ENCODE measurements around the gene PMPCB. TPM values are rescaled to one million over a fixed set of nuclear protein-coding genes. Genes with fewer than 3 reads are reported as not detected.
"Not testable (repeated sequence)": the region's sequence is repeated elsewhere in the genome, so short reads cannot be mapped to it uniquely, and the experiment has no call there.

The PMPCB gene
- total and polyA plus RNA-seq, 2 donors (not counting 3 experiments of a cell fraction or from before 2014, with no cell fraction given) = 30.0 to 36.8 TPM

DNA sequence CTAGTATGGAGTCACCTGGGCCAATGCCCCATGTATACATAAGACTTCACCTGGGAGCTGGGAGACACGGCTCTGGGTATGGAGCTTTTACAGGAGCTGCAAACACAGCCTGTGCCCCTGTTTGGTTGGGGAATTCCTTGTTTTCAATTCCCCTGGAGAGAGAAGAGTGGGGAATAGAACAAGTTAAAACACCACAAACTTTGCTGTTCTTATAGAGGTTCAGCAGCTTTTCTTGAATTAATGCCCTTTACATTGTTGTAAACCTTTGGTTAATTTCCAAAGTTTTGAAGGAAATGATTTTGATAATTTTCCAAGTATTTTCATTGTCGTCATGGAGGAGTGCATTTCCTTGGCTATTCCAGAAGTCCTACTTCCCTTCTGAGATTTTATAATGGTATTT lies 19.0 kb upstream of the PMPCB start:
- H3K4me2 ChIP-seq (ENCODE audit: insufficient read depth, low read length); H3K36me3 ChIP-seq (ENCODE audit: control insufficient read depth in 2 of 2, extremely low read depth in 1 of 2, insufficient read depth in 2 of 2, low read length in 2 of 2); H3K9me1 ChIP-seq (replicated peaks; ENCODE audit: control insufficient read depth, extremely low read depth, insufficient read depth, low read length); H3K4me1 ChIP-seq (ENCODE audit: control insufficient read depth, extremely low read depth, insufficient read depth, low read length); BruUV-seq (replicated peaks); dilution Hi-C loops (cut with MboI; ENCODE audit: extremely low pct_ligation_motif_present, low sequenced_read_pairs); CTCF ChIA-PET; H3K79me2 ChIP-seq (ENCODE audit: control insufficient read depth, insufficient read depth, low read length); H3K9ac ChIP-seq (replicated peaks; ENCODE audit: extremely low read depth, insufficient read depth, low read length); H3K4me3 ChIP-seq (replicated peaks in 1 of 3; ENCODE audit: insufficient read depth in 1 of 3, low read depth in 1 of 3, low read length in 3 of 3); H3K9me3 ChIP-seq (replicated peaks; ENCODE audit: control insufficient read depth, insufficient read depth, low read length); H4K20me1 ChIP-seq (replicated peaks; ENCODE audit: control insufficient read depth, extremely low read depth, insufficient read depth, low read length); DNase-seq (ENCODE audit: low read depth, low spot score); FAIRE-seq; H2AFZ ChIP-seq (ENCODE audit: low read depth, low read length); POLR2A ChIA-PET; H3K27me3 ChIP-seq (ENCODE audit: control insufficient read depth in 2 of 2, insufficient read depth in 2 of 2, low read length in 2 of 2); intact Hi-C loops (cut with micrococcal nuclease); H3K27ac ChIP-seq (ENCODE audit: insufficient read depth, low read depth, low read length): not testable (repeated sequence)

DNA sequence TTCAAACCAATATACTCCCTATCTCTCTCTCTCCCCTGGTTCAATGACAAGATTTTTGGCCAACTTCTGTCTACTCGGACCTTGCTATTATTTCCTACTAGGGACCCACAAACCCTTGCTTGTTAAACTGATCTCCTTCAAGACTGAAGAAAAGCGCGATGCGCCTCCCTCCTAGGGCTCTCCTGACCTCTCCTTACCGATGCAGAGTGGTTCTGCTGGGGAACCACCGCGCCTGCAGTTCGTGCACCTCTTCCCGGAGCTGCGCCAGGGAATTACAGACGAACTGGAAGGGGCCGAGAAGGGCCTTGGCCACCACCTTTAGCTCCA lies 17.6 kb upstream of the PMPCB start:
- BruUV-seq (replicated peaks); H3K27me3 ChIP-seq (ENCODE audit: control insufficient read depth in 2 of 2, insufficient read depth in 2 of 2, low read length in 2 of 2); H3K9me3 ChIP-seq (replicated peaks; ENCODE audit: control insufficient read depth, insufficient read depth, low read length); dilution Hi-C loops (cut with MboI; ENCODE audit: extremely low pct_ligation_motif_present, low sequenced_read_pairs); H3K9me1 ChIP-seq (replicated peaks; ENCODE audit: control insufficient read depth, extremely low read depth, insufficient read depth, low read length); CTCF ChIA-PET; H3K27ac ChIP-seq (ENCODE audit: insufficient read depth, low read depth, low read length); POLR2A ChIA-PET; H3K36me3 ChIP-seq (ENCODE audit: control insufficient read depth in 2 of 2, extremely low read depth in 1 of 2, insufficient read depth in 2 of 2, low read length in 2 of 2); H3K9ac ChIP-seq (replicated peaks; ENCODE audit: extremely low read depth, insufficient read depth, low read length); H3K79me2 ChIP-seq (ENCODE audit: control insufficient read depth, insufficient read depth, low read length); H4K20me1 ChIP-seq (replicated peaks; ENCODE audit: control insufficient read depth, extremely low read depth, insufficient read depth, low read length); intact Hi-C loops (cut with micrococcal nuclease); FAIRE-seq; H3K4me1 ChIP-seq (ENCODE audit: control insufficient read depth, extremely low read depth, insufficient read depth, low read length): not testable (repeated sequence)
- Histone ChIP-seq H3K4me2 (ENCODE audit: insufficient read depth, low read length) (peak overlapping the region; percentile 85), H3K4me3 (replicated peaks in 1 of 3; ENCODE audit: insufficient read depth in 1 of 3, low read depth in 1 of 3, low read length in 3 of 3) (peak overlapping the region; percentile 41 to 52 (median 44)), H2AFZ (ENCODE audit: low read depth, low read length) (peak overlapping the region; percentile 99)
- peak; percentile 7 for DNase-seq (ENCODE audit: low read depth, low spot score)

Data from endothelial cell of umbilical vein (primary cell).